H9 (cell line): Measurements from ENCODE around the gene MPP1. TPM values are rescaled to one million over a fixed set of nuclear protein-coding genes. Genes with fewer than 3 reads are reported as not detected.
A peak's percentile ranks its signal among the peaks of the same experiment; 100 is the strongest.

ENCODE experiments used
- DNase-seq: peaks from one replicate; pipeline ENCODE4 v3.0.0-alpha.2; 2017
- H2AFZ ChIP-seq: one replicate; pipeline ENCODE4 v1.6.1; 2013; ENCODE audit warnings: mild to moderate bottlenecking, low read length, control low read depth, moderate library complexity
- H2AK5ac ChIP-seq: 2 replicates; pipeline ENCODE4 v1.6.1; 2013; ENCODE audit warnings: low read length, control low read depth, mixed read lengths; ENCODE audit not compliant: insufficient read length
- H2BK120ac ChIP-seq: one replicate; pipeline ENCODE4 v1.6.1; 2013; ENCODE audit warnings: low read depth, mild to moderate bottlenecking, low read length, control low read depth, inconsistent platforms; ENCODE audit not compliant: poor library complexity, severe bottlenecking
- H2BK12ac ChIP-seq: 2 replicates; pipeline ENCODE4 v1.6.1; 2013; ENCODE audit warnings: low read length, control low read depth, mixed read lengths, low read depth; ENCODE audit not compliant: insufficient read length
- H2BK15ac ChIP-seq: 2 replicates; pipeline ENCODE4 v1.6.1; 2013; ENCODE audit warnings: low read depth, low read length, control low read depth
- H2BK20ac ChIP-seq: one replicate; pipeline ENCODE4 v1.6.1; 2013; ENCODE audit warnings: low read depth, mild to moderate bottlenecking, low read length, control low read depth, inconsistent platforms; ENCODE audit not compliant: poor library complexity, severe bottlenecking
- H2BK5ac ChIP-seq: 2 replicates; pipeline ENCODE4 v1.6.1; 2013; ENCODE audit warnings: low read length, control low read depth, mixed read lengths; ENCODE audit not compliant: insufficient read length
- H3K14ac ChIP-seq: 2 replicates; pipeline ENCODE4 v1.6.1; 2013; ENCODE audit warnings: low read length, control low read depth; ENCODE audit not compliant: insufficient read depth
- H3K18ac ChIP-seq: 2 replicates; pipeline ENCODE4 v1.6.1; 2013; ENCODE audit warnings: low read depth, mild to moderate bottlenecking, mixed read lengths, low read length, control low read depth; ENCODE audit not compliant: insufficient read length
- H3K23ac ChIP-seq: 2 replicates; pipeline ENCODE4 v1.6.1; 2013; ENCODE audit warnings: low read length, control low read depth, mixed read lengths, low read depth; ENCODE audit not compliant: insufficient read length
- H3K23me2 ChIP-seq: 2 replicates; pipeline ENCODE4 v1.6.1; 2013; ENCODE audit warnings: low read depth, mild to moderate bottlenecking, mixed read lengths, low read length, control low read depth; ENCODE audit not compliant: insufficient read length, poor library complexity, severe bottlenecking
- H3K27ac ChIP-seq: 2 replicates; pipeline ENCODE4 v1.5.1; 2013; ENCODE audit warnings: low read length, control low read depth, mixed read lengths, low read depth; ENCODE audit not compliant: insufficient read length
- H3K27me3 ChIP-seq: 2 replicates; pipeline ENCODE4 v1.6.1; 2013; ENCODE audit warnings: low read length, control low read depth, inconsistent platforms; ENCODE audit not compliant: insufficient read depth
- H3K4ac ChIP-seq: 2 replicates; pipeline ENCODE4 v1.6.1; 2013; ENCODE audit warnings: low read depth, mild to moderate bottlenecking, control low read depth, inconsistent platforms, low read length, moderate library complexity
- H3K4me1 ChIP-seq: 2 replicates; pipeline ENCODE4 v1.6.1; 2013; ENCODE audit warnings: low read length, control low read depth, inconsistent platforms; ENCODE audit not compliant: insufficient read depth
- H3K4me2 ChIP-seq: 2 replicates; pipeline ENCODE4 v1.6.1; 2013; ENCODE audit warnings: low read length, control low read depth, mixed read lengths; ENCODE audit not compliant: insufficient read length, insufficient read depth
- H3K56ac ChIP-seq: 2 replicates; pipeline ENCODE4 v1.6.1; 2013; ENCODE audit warnings: low read depth, mild to moderate bottlenecking, mixed read lengths, low read length, control low read depth; ENCODE audit not compliant: insufficient read length
- H3K79me1 ChIP-seq: 2 replicates; pipeline ENCODE4 v1.6.1; 2013; ENCODE audit warnings: low read depth, mild to moderate bottlenecking, moderate library complexity, low read length, control low read depth, inconsistent platforms; ENCODE audit not compliant: insufficient read depth, poor library complexity, severe bottlenecking
- H3K79me2 ChIP-seq: 2 replicates; pipeline ENCODE4 v1.6.1; 2013; ENCODE audit warnings: low read length, control low read depth, inconsistent platforms; ENCODE audit not compliant: insufficient read depth
- H3K9ac ChIP-seq: 2 replicates; pipeline ENCODE4 v1.6.1; 2013; ENCODE audit warnings: low read length, control low read depth, mixed read lengths; ENCODE audit not compliant: insufficient read length; ENCODE audit errors: extremely low read depth
- H3K9me3 ChIP-seq: one replicate; pipeline ENCODE4 v1.6.1; 2013; ENCODE audit warnings: low read depth, low read length, inconsistent platforms; ENCODE audit not compliant: control insufficient read depth
- H3T11ph ChIP-seq: one replicate; pipeline ENCODE4 v1.6.1; 2013; ENCODE audit warnings: mild to moderate bottlenecking, low read length, control low read depth, inconsistent platforms
- H4K20me1 ChIP-seq: one replicate; pipeline ENCODE4 v1.6.1; 2013; ENCODE audit not compliant: control insufficient read depth, insufficient read length, insufficient read depth
- H4K5ac ChIP-seq: 2 replicates; pipeline ENCODE4 v1.6.1; 2013; ENCODE audit warnings: low read depth, mild to moderate bottlenecking, mixed read lengths, low read length, control low read depth; ENCODE audit not compliant: insufficient read length
- H4K8ac ChIP-seq: replicated peaks from 2 replicates; pipeline ENCODE4 v1.6.1; 2013; ENCODE audit warnings: low read length, control low read depth, mixed read lengths, low read depth; ENCODE audit not compliant: insufficient read length
- H4K91ac ChIP-seq: 2 replicates; pipeline ENCODE4 v1.6.1; 2013; ENCODE audit warnings: low read depth, mild to moderate bottlenecking, moderate library complexity, mixed read lengths, low read length, control low read depth; ENCODE audit not compliant: insufficient read length
- H3K27ac Mint-ChIP-seq, 3 experiments: 2 replicates in 2 of 3; 3 replicates in 1 of 3; pipeline ENCODE4 v1.8.0; 2020 to 2021; ENCODE audit warnings: mixed read lengths in 3 of 3, mild to moderate bottlenecking in 1 of 3, moderate library complexity in 1 of 3
- H3K27me3 Mint-ChIP-seq: 2 replicates; pipeline ENCODE4 v1.8.0; 2021; ENCODE audit warnings: low read depth, mild to moderate bottlenecking, moderate library complexity, mixed read lengths
- H3K36me3 Mint-ChIP-seq, 3 experiments: 2 replicates in 2 of 3; 3 replicates in 1 of 3; pipeline ENCODE4 v1.8.0; 2020 to 2021; ENCODE audit warnings: low read depth in 3 of 3, mixed read lengths in 3 of 3; ENCODE audit not compliant: insufficient read depth in 1 of 3
- H3K4me1 Mint-ChIP-seq, 2 experiments: 2 replicates each; pipeline ENCODE4 v1.8.0; 2020; ENCODE audit warnings: mixed read lengths in 2 of 2
- H3K4me3 Mint-ChIP-seq, 2 experiments: 2 replicates in 1 of 2; 3 replicates in 1 of 2; pipeline ENCODE4 v1.8.0; 2020 to 2021; ENCODE audit warnings: mild to moderate bottlenecking in 2 of 2, mixed read lengths in 2 of 2, moderate library complexity in 1 of 2
- H3K9me3 Mint-ChIP-seq, 2 experiments: 2 replicates in 1 of 2; 3 replicates in 1 of 2; pipeline ENCODE4 v1.8.0; 2020; ENCODE audit warnings: mild to moderate bottlenecking in 2 of 2, mixed read lengths in 2 of 2, moderate library complexity in 1 of 2
- WGBS: extraction: QIAGEN DNeasy Blood & Tissue Kit; methylation state at CpG from one replicate; pipeline ENCODE4 v1.1.7; 2013; ENCODE audit warnings: missing lambda C conversion rate, low lambda C conversion rate, mixed read lengths; ENCODE audit not compliant: insufficient read length; ENCODE audit errors: extremely low coverage; 5-methylcytosine and 5-hydroxymethylcytosine counted together
- long read RNA-seq: library from polyadenylated mRNA; unstranded; transcript quantifications from one replicate; pipeline ENCODE4 v2.0.0, GENCODE V29; 2020
- total RNA-seq: library from RNA; stranded (reverse); gene quantifications from 2 replicates; pipeline ENCODE4 v1.2.1, GENCODE V29; 2021
- TF ChIP-seq, protein P1 (sequence below): fragments of 200-600 bp; sonication (generic); conservative IDR thresholded peaks from 3 replicates; pipeline ENCODE4 v1.8.0; 2021; ENCODE audit warnings: antibody characterized with exemption, mild to moderate bottlenecking

Gene MPP1
- total RNA-seq: 16.4 and 17.9 TPM in 2 replicates
- long read RNA-seq, transcript MPP1-202 (12 exons, 2,042 nt): major isoform, 115 of 156 reads
- long read RNA-seq, partial matches to known transcripts: 2 of 156 reads
- long read RNA-seq, other reads (novel, unspliced or antisense): 35 of 156 reads

GRCh38 chrX:154804957-154805695 lies at the start of gene MPP1:
Gene MPP1 (minus strand): TSS chrX:154805485. CDS start chrX:154805373, 112 bp downstream.
- Histone ChIP-seq H3K23ac (no peak within 1 kb of the TSS), H3K79me2 (no peaks in the 10 kb centered on the region), H3K18ac (no peak within 1 kb of the TSS), H2AFZ (no peak within 1 kb of the TSS), H3K27me3 (peaks cover 5% of the 10 kb centered on the region; the same call in 1 of the 2 replicates), H2BK5ac (no peak within 1 kb of the TSS), H3T11ph (no peak within 1 kb of the TSS), H3K23me2 (peaks cover 5% of the 10 kb centered on the region), H2BK15ac (no peak within 1 kb of the TSS; the same call in 1 of the 2 replicates), H4K91ac (no peak within 1 kb of the TSS), H3K9me3 (peaks cover 27% of the 10 kb centered on the region), H2BK20ac (no peak within 1 kb of the TSS), H4K8ac (no peak within 1 kb of the TSS), H3K4me1 (peaks cover 3% of the 10 kb centered on the region; the same call in 1 of the 2 replicates), H3K4me2 (peak within 1 kb of the TSS; percentile 38), H2AK5ac (no peak within 1 kb of the TSS), H3K4ac (no peak within 1 kb of the TSS), H2BK12ac (no peak within 1 kb of the TSS), H4K5ac (no peak within 1 kb of the TSS), H3K9ac (peak within 1 kb of the TSS; percentile 70), H3K56ac (no peak within 1 kb of the TSS), H2BK120ac (no peak within 1 kb of the TSS), H4K20me1 (no peaks in the 10 kb centered on the region), H3K79me1 (no peaks in the 10 kb centered on the region), H3K27ac (no peak within 1 kb of the TSS), H3K14ac (no peak within 1 kb of the TSS; the same call in 1 of the 2 replicates)
- no CpG with 5 or more reads among the region's 65 CpGs for WGBS
- Mint-ChIP-seq H3K4me3 (peak within 1 kb of the TSS; percentile 68 to 79), H3K4me1 (peaks cover 9 to 23% of the 10 kb centered on the region in 2 experiments), H3K27ac (no peak within 1 kb of the TSS), H3K9me3 (peaks cover 73% of the 10 kb centered on the region in 2 experiments), H3K36me3 (peaks cover 5 to 15% (median 14%) of the 10 kb centered on the region in 3 experiments; a peak in 6 of 7 replicates), H3K27me3 (peaks cover 29% of the 10 kb centered on the region)
- TF ChIP-seq, protein P1, sequence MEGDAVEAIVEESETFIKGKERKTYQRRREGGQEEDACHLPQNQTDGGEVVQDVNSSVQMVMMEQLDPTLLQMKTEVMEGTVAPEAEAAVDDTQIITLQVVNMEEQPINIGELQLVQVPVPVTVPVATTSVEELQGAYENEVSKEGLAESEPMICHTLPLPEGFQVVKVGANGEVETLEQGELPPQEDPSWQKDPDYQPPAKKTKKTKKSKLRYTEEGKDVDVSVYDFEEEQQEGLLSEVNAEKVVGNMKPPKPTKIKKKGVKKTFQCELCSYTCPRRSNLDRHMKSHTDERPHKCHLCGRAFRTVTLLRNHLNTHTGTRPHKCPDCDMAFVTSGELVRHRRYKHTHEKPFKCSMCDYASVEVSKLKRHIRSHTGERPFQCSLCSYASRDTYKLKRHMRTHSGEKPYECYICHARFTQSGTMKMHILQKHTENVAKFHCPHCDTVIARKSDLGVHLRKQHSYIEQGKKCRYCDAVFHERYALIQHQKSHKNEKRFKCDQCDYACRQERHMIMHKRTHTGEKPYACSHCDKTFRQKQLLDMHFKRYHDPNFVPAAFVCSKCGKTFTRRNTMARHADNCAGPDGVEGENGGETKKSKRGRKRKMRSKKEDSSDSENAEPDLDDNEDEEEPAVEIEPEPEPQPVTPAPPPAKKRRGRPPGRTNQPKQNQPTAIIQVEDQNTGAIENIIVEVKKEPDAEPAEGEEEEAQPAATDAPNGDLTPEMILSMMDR: no peak
- peak; percentile 74 for DNase-seq
